Measurements from ENCODE around the gene ADPRHL1.

- TF ChIP-seq POLR2AphosphoS5 (IDR thresholded peaks at IDR 0.05; ENCODE audit: low read depth, low read length) = no peak
- no peak for TF ChIP-seq TAF1 (IDR thresholded peaks at IDR 0.05; ENCODE audit: low read depth, low read length)
- TF ChIP-seq SPI1 (IDR thresholded peaks at IDR 0.05; ENCODE audit: low read depth, low read length) = no peak
- TF ChIP-seq POLR2A (IDR thresholded peaks at IDR 0.05; ENCODE audit: low read depth, low read length) = no peak
- TF ChIP-seq PAX5 (IDR thresholded peaks at IDR 0.05; ENCODE audit: insufficient read depth, low read length, severe bottlenecking) = no peak
Observed at GRCh38 chr13:113468472-113469201, 15.3 kb upstream of the ADPRHL1 start.
